Peyer's patch (tissue), 4 donors: ENCODE results near the gene SHC2.

Experiments
- CTCF ChIP-seq, 6 experiments: fragments of 450-650 bp in 4 of 6; fragments of 200-600 bp in 2 of 6; sonication (generic) in 1 of 6; IDR thresholded peaks; one replicate each; pipeline ENCODE4 v1.5.1; 2017 to 2019; ENCODE audit warnings: antibody characterized with exemption in 6 of 6, mild to moderate bottlenecking in 3 of 6, moderate library complexity in 1 of 6
- POLR2A ChIP-seq, 2 donors: fragments of 450-650 bp; IDR thresholded peaks; one replicate each; pipeline ENCODE4 v1.5.1; 2017; ENCODE audit warnings: antibody characterized with exemption in 2 of 2, mild to moderate bottlenecking in 2 of 2, moderate library complexity in 2 of 2

GRCh38 chr19:376111-376470, 84.7 kb downstream of the SHC2 start:
- TF ChIP-seq CTCF (IDR thresholded peaks at IDR 0.05) (no peak), POLR2A (IDR thresholded peaks at IDR 0.05) (no peak)
